ENCODE data around the gene GMCL2.
"Not testable (repeated sequence)": the region's sequence is repeated elsewhere in the genome, so short reads cannot be mapped to it uniquely, and the experiment has no call there.

GMCL2 gene

DNA sequence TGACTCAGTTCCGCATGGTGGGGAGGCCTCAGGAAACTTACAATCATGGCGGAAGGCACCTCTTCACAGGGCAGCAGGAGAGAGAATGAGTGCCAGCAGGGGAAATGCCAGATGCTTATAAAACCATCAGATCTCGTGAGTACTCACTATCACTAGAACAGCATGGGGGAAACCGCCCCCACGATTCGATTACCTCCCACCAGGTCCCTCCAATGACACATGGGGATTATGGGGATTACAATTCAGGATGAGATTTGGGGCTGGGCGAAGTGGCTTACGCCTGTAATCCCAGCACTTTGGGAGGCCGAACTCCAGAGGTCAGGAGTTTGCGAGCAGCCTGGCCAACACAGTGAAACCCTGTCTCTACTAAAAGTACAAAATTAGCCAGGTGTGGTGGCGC lies 11.0 kb upstream of the GMCL2 start:
- 81% methylated on average over 10 of the region's 11 CpGs for WGBS (ENCODE audit: insufficient coverage)
- DNase-seq; H3K9me3 ChIP-seq (ENCODE audit: control extremely low read depth in 1 of 5, control insufficient read depth in 4 of 5, insufficient read depth in 2 of 5, low read depth in 1 of 5, low read length in 4 of 5); H3K4me3 ChIP-seq (ENCODE audit: control insufficient read depth in 1 of 7, extremely low read depth in 1 of 7, insufficient read depth in 4 of 7, low read depth in 2 of 7, low read length in 6 of 7); H3K36me3 ChIP-seq (ENCODE audit: control insufficient read depth in 4 of 4, insufficient read depth in 4 of 4, low read length in 3 of 4); POLR2A ChIA-PET; H3K27ac ChIP-seq (ENCODE audit: insufficient read depth in 1 of 2, low read depth in 1 of 2, low read length in 2 of 2, poor library complexity in 1 of 2, severe bottlenecking in 2 of 2); H3K27me3 ChIP-seq (replicated peaks in 2 of 5; ENCODE audit: control insufficient read depth in 4 of 5, insufficient read depth in 5 of 5, low read length in 4 of 5): not testable (repeated sequence)
- peaks cover 6 to 55% (median 48%) of the 10 kb centered on the region in 4 experiments for H3K4me1 ChIP-seq (ENCODE audit: control extremely low read depth in 1 of 4, control insufficient read depth in 4 of 4, insufficient read depth in 4 of 4, low read length in 3 of 4)
- CTCF ChIA-PET: interaction anchor here (0.6 to 1.0 kb wide), 2 partner anchors 9 to 782 kb away, joined by 3 read pairs; no protein-coding TSS in a partner anchor

DNA sequence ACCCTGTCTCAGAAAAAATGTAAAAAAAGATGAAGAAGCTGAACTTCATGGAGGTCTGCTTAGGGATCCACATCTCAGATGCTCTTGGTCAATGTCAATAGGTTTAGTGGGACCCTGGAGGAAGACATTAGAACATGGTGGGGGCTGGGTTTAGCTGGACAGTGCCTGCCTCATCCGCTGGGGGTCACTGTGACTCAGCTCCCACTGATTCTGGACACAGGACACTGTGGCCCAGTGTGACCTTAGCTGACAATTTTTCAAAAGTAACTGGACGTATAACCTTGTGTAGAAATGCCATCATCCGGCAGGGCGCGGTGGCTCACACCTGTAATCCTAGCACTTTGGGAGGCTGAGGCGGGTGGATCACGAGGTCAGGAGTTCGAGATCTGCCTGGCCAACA lies 9.8 kb upstream of the GMCL2 start:
- Histone ChIP-seq H3K9me3 (ENCODE audit: control extremely low read depth in 1 of 5, control insufficient read depth in 4 of 5, insufficient read depth in 2 of 5, low read depth in 1 of 5, low read length in 4 of 5) (peaks cover 0 to 5% (median 0%) of the 10 kb centered on the region in 5 experiments), H3K4me1 (ENCODE audit: control extremely low read depth in 1 of 4, control insufficient read depth in 4 of 4, insufficient read depth in 4 of 4, low read length in 3 of 4) (peaks cover 6 to 52% (median 47%) of the 10 kb centered on the region in 4 experiments), H3K4me3 (ENCODE audit: control insufficient read depth in 1 of 7, extremely low read depth in 1 of 7, insufficient read depth in 4 of 7, low read depth in 2 of 7, low read length in 6 of 7) (no peak overlapping the region), H3K27me3 (replicated peaks in 2 of 5; ENCODE audit: control insufficient read depth in 4 of 5, insufficient read depth in 5 of 5, low read length in 4 of 5) (no peaks in the 10 kb centered on the region), H3K36me3 (ENCODE audit: control insufficient read depth in 4 of 4, insufficient read depth in 4 of 4, low read length in 3 of 4) (no peaks in the 10 kb centered on the region), H3K27ac (ENCODE audit: insufficient read depth in 1 of 2, low read depth in 1 of 2, low read length in 2 of 2, poor library complexity in 1 of 2, severe bottlenecking in 2 of 2) (no peak overlapping the region)
- no peak for DNase-seq
- POLR2A ChIA-PET: no interaction called here
- WGBS (ENCODE audit: insufficient coverage): 90% methylated on average over 5 of the region's 8 CpGs
- CTCF ChIA-PET: interaction anchor here (0.9 to 1.6 kb wide), 3 partner anchors 9 to 31 kb away, joined by 3 to 6 read pairs (median 3); no protein-coding TSS in a partner anchor

DNA sequence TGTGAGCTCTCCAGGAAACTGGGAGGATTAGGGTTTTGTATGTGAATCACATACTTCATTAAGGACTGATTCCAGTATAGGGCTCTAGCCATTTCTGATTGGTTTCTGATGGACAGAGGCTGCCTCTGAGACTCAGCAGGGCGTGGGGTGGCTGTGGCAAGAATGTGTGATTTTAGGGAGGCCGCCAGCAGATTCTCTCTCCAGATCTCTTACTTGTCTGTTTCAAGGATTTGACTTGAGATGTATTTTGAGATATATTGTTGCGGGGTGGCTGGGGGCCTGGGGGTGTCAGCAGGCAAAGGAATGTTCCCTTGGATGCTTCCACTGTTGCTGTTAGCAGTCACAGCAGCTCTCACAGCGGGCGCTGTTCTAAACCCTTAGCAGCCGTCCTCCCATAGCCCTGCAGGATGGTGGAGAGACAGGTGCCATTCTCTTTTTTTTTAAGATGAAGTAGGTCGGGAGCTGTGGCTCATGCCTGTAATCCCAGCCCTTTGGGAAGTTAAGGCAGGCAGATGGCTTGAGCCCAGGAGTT lies 9.2 kb upstream of the GMCL2 start:
- no peak overlapping the region for H3K27ac ChIP-seq (ENCODE audit: insufficient read depth in 1 of 2, low read depth in 1 of 2, low read length in 2 of 2, poor library complexity in 1 of 2, severe bottlenecking in 2 of 2)
- H3K4me1 ChIP-seq (ENCODE audit: control extremely low read depth in 1 of 4, control insufficient read depth in 4 of 4, insufficient read depth in 4 of 4, low read length in 3 of 4): peaks cover 6 to 45% (median 41%) of the 10 kb centered on the region in 4 experiments
- WGBS (ENCODE audit: insufficient coverage): 98% methylated on average over 6 of the region's 7 CpGs
- H3K9me3 ChIP-seq (ENCODE audit: control extremely low read depth in 1 of 5, control insufficient read depth in 4 of 5, insufficient read depth in 2 of 5, low read depth in 1 of 5, low read length in 4 of 5): peaks cover 0 to 5% (median 0%) of the 10 kb centered on the region in 5 experiments
- CTCF ChIA-PET: interaction anchor here (0.6 to 1.6 kb wide), 2 partner anchors 11 to 123 kb away, joined by 3 to 6 read pairs; no protein-coding TSS in a partner anchor
- H3K4me3 ChIP-seq (ENCODE audit: control insufficient read depth in 1 of 7, extremely low read depth in 1 of 7, insufficient read depth in 4 of 7, low read depth in 2 of 7, low read length in 6 of 7): no peak overlapping the region
- POLR2A ChIA-PET: interaction anchor here (1.0 kb wide), 1 partner anchor 9 kb away, joined by 3 read pairs; no protein-coding TSS in a partner anchor
- no peaks in the 10 kb centered on the region for H3K36me3 ChIP-seq (ENCODE audit: control insufficient read depth in 4 of 4, insufficient read depth in 4 of 4, low read length in 3 of 4)
- no peak for DNase-seq
- H3K27me3 ChIP-seq (replicated peaks in 2 of 5; ENCODE audit: control insufficient read depth in 4 of 5, insufficient read depth in 5 of 5, low read length in 4 of 5): no peaks in the 10 kb centered on the region

DNA sequence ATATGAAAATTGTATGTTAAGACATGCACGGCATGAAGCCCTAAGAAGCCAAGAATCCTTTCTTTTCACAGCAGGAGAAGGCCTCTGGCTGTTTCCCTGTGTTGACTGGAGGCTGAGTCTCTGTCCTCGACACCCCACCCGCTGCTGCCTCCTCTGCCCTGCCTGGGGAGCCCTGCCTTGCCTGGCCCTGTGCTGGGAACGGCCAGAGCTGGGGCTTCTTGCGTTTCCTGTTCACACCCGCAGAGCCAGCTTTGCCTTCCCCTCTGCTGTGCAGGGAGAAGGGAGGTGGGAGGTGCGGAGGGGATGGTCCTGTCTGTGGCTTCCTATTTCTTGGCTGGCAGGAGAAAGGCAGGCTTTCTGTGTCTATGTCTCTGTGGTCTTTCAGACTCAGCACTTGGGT lies 6.9 kb upstream of the GMCL2 start:
- ChIA-PET CTCF (interaction anchor here (1.0 to 2.2 kb wide), 2 partner anchors 10 to 12 kb away, joined by 3 to 9 read pairs; no protein-coding TSS in a partner anchor), POLR2A (interaction anchor here (0.7 to 1.2 kb wide), 3 partner anchors 9 to 12 kb away, joined by 3 to 5 read pairs (median 5); partner anchors contain the start of gene HNRNPAB)
- H3K27ac ChIP-seq (ENCODE audit: insufficient read depth in 1 of 2, low read depth in 1 of 2, low read length in 2 of 2, poor library complexity in 1 of 2, severe bottlenecking in 2 of 2): peak overlapping the region in 1 of 2 experiments; percentile 30
- peak overlapping the region in 5 of 7 experiments; percentile 5 to 50 (median 37) for H3K4me3 ChIP-seq (ENCODE audit: control insufficient read depth in 1 of 7, extremely low read depth in 1 of 7, insufficient read depth in 4 of 7, low read depth in 2 of 7, low read length in 6 of 7)
- H3K36me3 ChIP-seq (ENCODE audit: control insufficient read depth in 4 of 4, insufficient read depth in 4 of 4, low read length in 3 of 4): no peaks in the 10 kb centered on the region
- peak in 2 of 3 donors; percentile 46 to 53 for DNase-seq
- WGBS (ENCODE audit: insufficient coverage): 11% methylated on average over 6 of the region's 7 CpGs
- peaks cover 3 to 30% (median 29%) of the 10 kb centered on the region in 4 experiments for H3K4me1 ChIP-seq (ENCODE audit: control extremely low read depth in 1 of 4, control insufficient read depth in 4 of 4, insufficient read depth in 4 of 4, low read length in 3 of 4)
- H3K9me3 ChIP-seq (ENCODE audit: control extremely low read depth in 1 of 5, control insufficient read depth in 4 of 5, insufficient read depth in 2 of 5, low read depth in 1 of 5, low read length in 4 of 5): peaks cover 0 to 5% (median 0%) of the 10 kb centered on the region in 5 experiments
- no peaks in the 10 kb centered on the region for H3K27me3 ChIP-seq (replicated peaks in 2 of 5; ENCODE audit: control insufficient read depth in 4 of 5, insufficient read depth in 5 of 5, low read length in 4 of 5)

DNA sequence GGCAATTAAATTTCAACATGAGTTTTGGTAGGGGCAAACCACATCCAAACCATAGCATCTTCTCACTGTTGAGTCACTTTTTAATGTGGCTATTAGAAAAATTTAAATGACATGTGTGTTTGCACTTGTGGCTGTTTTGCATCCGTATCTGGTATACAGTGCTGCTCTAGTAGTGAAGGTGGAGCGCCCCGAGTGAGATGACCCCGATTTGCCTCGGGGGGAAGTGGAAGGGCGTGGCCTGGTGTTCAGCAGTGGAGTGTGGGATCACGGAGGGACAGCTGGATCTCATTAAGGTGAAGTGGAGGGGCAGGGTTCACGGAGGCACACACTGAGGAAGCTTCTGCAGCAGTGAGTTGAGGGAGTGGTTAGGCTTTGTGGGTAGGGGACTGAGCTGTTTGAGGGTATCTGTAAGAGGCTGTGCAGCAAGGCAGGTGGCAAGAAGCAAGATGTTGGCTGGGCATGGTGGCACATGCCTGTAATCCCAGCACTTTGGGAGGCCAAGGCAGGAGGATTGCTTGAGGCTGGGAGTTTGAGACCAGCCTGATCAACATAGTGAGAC lies 6.2 kb upstream of the GMCL2 start:
- peaks cover 0 to 5% (median 0%) of the 10 kb centered on the region in 5 experiments for H3K9me3 ChIP-seq (ENCODE audit: control extremely low read depth in 1 of 5, control insufficient read depth in 4 of 5, insufficient read depth in 2 of 5, low read depth in 1 of 5, low read length in 4 of 5)
- peak in 1 of 3 donors; percentile 36 for DNase-seq
- no peaks in the 10 kb centered on the region for H3K36me3 ChIP-seq (ENCODE audit: control insufficient read depth in 4 of 4, insufficient read depth in 4 of 4, low read length in 3 of 4)
- peak overlapping the region in 1 of 7 experiments; percentile 1 for H3K4me3 ChIP-seq (ENCODE audit: control insufficient read depth in 1 of 7, extremely low read depth in 1 of 7, insufficient read depth in 4 of 7, low read depth in 2 of 7, low read length in 6 of 7)
- H3K27ac ChIP-seq (ENCODE audit: insufficient read depth in 1 of 2, low read depth in 1 of 2, low read length in 2 of 2, poor library complexity in 1 of 2, severe bottlenecking in 2 of 2): peak overlapping the region in 1 of 2 experiments; percentile 30
- WGBS (ENCODE audit: insufficient coverage): 66% methylated on average over 8 of the region's 8 CpGs
- ChIA-PET CTCF (interaction anchor here (1.0 to 2.2 kb wide), 2 partner anchors 9 to 11 kb away, joined by 3 to 9 read pairs; no protein-coding TSS in a partner anchor), POLR2A (interaction anchor here (0.7 to 0.8 kb wide), 2 partner anchors 8 to 11 kb away, joined by 3 to 5 read pairs; partner anchors contain the start of gene HNRNPAB)
- H3K27me3 ChIP-seq (replicated peaks in 2 of 5; ENCODE audit: control insufficient read depth in 4 of 5, insufficient read depth in 5 of 5, low read length in 4 of 5): no peaks in the 10 kb centered on the region
- H3K4me1 ChIP-seq (ENCODE audit: control extremely low read depth in 1 of 4, control insufficient read depth in 4 of 4, insufficient read depth in 4 of 4, low read length in 3 of 4): peaks cover 3 to 24% (median 23%) of the 10 kb centered on the region in 4 experiments

DNA sequence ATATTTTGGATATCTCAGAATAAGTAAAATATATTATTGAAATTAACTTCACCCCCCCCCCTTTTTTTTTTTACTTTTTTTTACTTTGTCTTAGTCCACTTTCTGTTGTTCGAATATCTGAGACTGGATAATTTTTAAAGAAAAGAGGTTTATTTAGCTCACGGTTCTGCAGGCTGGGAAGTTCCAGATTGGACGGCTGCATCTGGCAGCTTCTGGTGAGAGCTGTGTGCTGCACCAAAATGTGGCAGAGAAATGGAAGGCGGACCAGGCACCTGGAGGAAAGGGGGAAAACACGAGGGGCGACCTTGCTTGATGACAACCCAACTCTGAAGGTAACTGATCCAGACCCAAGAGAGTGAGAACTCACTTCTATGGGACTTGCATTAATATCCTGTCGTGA lies 5.6 kb upstream of the GMCL2 start:
- Histone ChIP-seq H3K27ac (ENCODE audit: insufficient read depth in 1 of 2, low read depth in 1 of 2, low read length in 2 of 2, poor library complexity in 1 of 2, severe bottlenecking in 2 of 2) (no peak overlapping the region), H3K36me3 (ENCODE audit: control insufficient read depth in 4 of 4, insufficient read depth in 4 of 4, low read length in 3 of 4) (no peaks in the 10 kb centered on the region), H3K9me3 (ENCODE audit: control extremely low read depth in 1 of 5, control insufficient read depth in 4 of 5, insufficient read depth in 2 of 5, low read depth in 1 of 5, low read length in 4 of 5) (peaks cover 0 to 5% (median 0%) of the 10 kb centered on the region in 5 experiments), H3K4me3 (ENCODE audit: control insufficient read depth in 1 of 7, extremely low read depth in 1 of 7, insufficient read depth in 4 of 7, low read depth in 2 of 7, low read length in 6 of 7) (no peak overlapping the region), H3K4me1 (ENCODE audit: control extremely low read depth in 1 of 4, control insufficient read depth in 4 of 4, insufficient read depth in 4 of 4, low read length in 3 of 4) (peaks cover 3 to 24% (median 21%) of the 10 kb centered on the region in 4 experiments), H3K27me3 (replicated peaks in 2 of 5; ENCODE audit: control insufficient read depth in 4 of 5, insufficient read depth in 5 of 5, low read length in 4 of 5) (no peaks in the 10 kb centered on the region)
- WGBS (ENCODE audit: insufficient coverage): 98% methylated on average over 6 of the region's 7 CpGs
- ChIA-PET CTCF (interaction anchor here (1.0 kb wide), 1 partner anchor 15 kb away, joined by 3 read pairs; no protein-coding TSS in a partner anchor), POLR2A (no interaction called here)
- no peak for DNase-seq

DNA sequence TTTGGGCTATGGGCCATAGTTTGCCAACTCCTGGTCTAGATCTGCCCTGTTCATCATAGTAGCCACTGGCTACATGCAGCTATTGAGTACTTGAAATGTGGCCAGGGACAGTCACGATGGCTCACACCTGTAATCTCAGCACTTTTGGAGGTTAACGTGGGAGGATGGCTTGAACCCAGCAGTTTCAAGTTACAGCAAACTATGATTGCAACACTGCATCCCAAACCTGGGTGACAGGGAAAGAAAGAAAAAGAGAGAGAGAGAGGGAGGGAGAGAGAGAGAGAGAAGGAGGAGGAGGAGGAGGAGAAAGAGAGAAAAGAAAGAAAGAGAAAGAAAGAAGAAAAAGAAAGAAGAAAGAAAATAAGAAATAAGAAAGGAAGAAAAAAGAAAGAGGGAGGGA lies 5.1 kb upstream of the GMCL2 start:
- ChIA-PET POLR2A (no interaction called here), CTCF (interaction anchor here (1.0 kb wide), 1 partner anchor 15 kb away, joined by 3 read pairs; no protein-coding TSS in a partner anchor)
- DNase-seq: no peak
- Histone ChIP-seq H3K9me3 (ENCODE audit: control extremely low read depth in 1 of 5, control insufficient read depth in 4 of 5, insufficient read depth in 2 of 5, low read depth in 1 of 5, low read length in 4 of 5) (peaks cover 0 to 5% (median 0%) of the 10 kb centered on the region in 5 experiments), H3K4me1 (ENCODE audit: control extremely low read depth in 1 of 4, control insufficient read depth in 4 of 4, insufficient read depth in 4 of 4, low read length in 3 of 4) (peaks cover 3 to 24% (median 21%) of the 10 kb centered on the region in 4 experiments), H3K36me3 (ENCODE audit: control insufficient read depth in 4 of 4, insufficient read depth in 4 of 4, low read length in 3 of 4) (no peaks in the 10 kb centered on the region), H3K27me3 (replicated peaks in 2 of 5; ENCODE audit: control insufficient read depth in 4 of 5, insufficient read depth in 5 of 5, low read length in 4 of 5) (no peaks in the 10 kb centered on the region), H3K4me3 (ENCODE audit: control insufficient read depth in 1 of 7, extremely low read depth in 1 of 7, insufficient read depth in 4 of 7, low read depth in 2 of 7, low read length in 6 of 7) (no peak overlapping the region), H3K27ac (ENCODE audit: insufficient read depth in 1 of 2, low read depth in 1 of 2, low read length in 2 of 2, poor library complexity in 1 of 2, severe bottlenecking in 2 of 2) (no peak overlapping the region)
- 100% methylated on average over 1 of the region's 2 CpGs for WGBS (ENCODE audit: insufficient coverage)

Data from common myeloid progenitor, CD34-positive (primary cell).